Motor neuron (in vitro differentiated cells): ENCODE results near the gene PIGC. TPM values are rescaled to one million over a fixed set of nuclear protein-coding genes. Genes with fewer than 3 reads are reported as not detected.

Experiments
- ATAC-seq, 8 experiments: fragments of 200-7000 bp; cut with Tn5 transposase; replicated peaks in 6 of 8; 2 replicates each; pipeline ENCODE4 v1.8.0; 2021; ENCODE audit warnings: mild to moderate bottlenecking in 8 of 8, moderate library complexity in 8 of 8
- H3K27ac ChIP-seq, 2 donors: fragments of 250-450 bp; sonication (Bioruptor Pico); 2 replicates each; pipeline ENCODE4 v1.9.0; 2021; ENCODE audit warnings: antibody characterized with exemption in 2 of 2, mild to moderate bottlenecking in 2 of 2, moderate library complexity in 1 of 2
- H3K4me1 ChIP-seq, 2 donors: fragments of 250-450 bp; sonication (Bioruptor Pico); replicated peaks in 1 of 2; 2 replicates each; pipeline ENCODE4 v1.6.1; 2021; ENCODE audit warnings: antibody characterized with exemption in 2 of 2, mild to moderate bottlenecking in 2 of 2, moderate library complexity in 1 of 2
- H3K4me3 ChIP-seq, 5 donors: fragments of 250-450 bp; sonication (Bioruptor Pico); 2 replicates each; pipeline ENCODE4 v1.9.0; 2021; ENCODE audit warnings: antibody characterized with exemption in 5 of 5, mild to moderate bottlenecking in 5 of 5, moderate library complexity in 4 of 5
- WGBS, 10 experiments: fragments of 450-650 bp; shearing (Covaris generic); methylation state at CpG; one replicate each; pipeline ENCODE4 v1.0.0; 2022; 5-methylcytosine and 5-hydroxymethylcytosine counted together
- in situ Hi-C, 9 experiments: fragments of 400-800 bp; cut with MboI; loops; one replicate each; pipeline ENCODE4 v1.15.0; 2021; ENCODE audit warnings: low sequenced_read_pairs in 9 of 9, low pct_unique_long_range_greater_than_20kb in 2 of 9; ENCODE audit not compliant: unreplicated experiment in 9 of 9
- total RNA-seq, 8 experiments: library from RNA; unstranded; fragments of 300-600 nt; gene quantifications; 2 replicates each; pipeline versions ENCODE4 v1.2.3 to v1.2.4, GENCODE V29; 2022

The PIGC gene
- 10 to 100 TPM; 16.3 to 46.1 (median 35.9) TPM for total RNA-seq

- Histone ChIP-seq H3K27ac (peak within 1 kb of the TSS; percentile 37 to 59), H3K4me1 (peaks cover 3 to 7% of the 10 kb centered on the region in 2 donors), H3K4me3 (peak within 1 kb of the TSS; percentile 65 to 85 (median 75))
- WGBS, 10 experiments, result 0 to 100% (median 20%) methylated on average over 2 to 20 of the region's 43 CpGs; no CpG with 5 or more reads in 3 of the 10 experiments
- in situ Hi-C loops, result no loop called here
- peak; percentile 96 to 100 (median 100) for ATAC-seq
These were observed at the start of gene PIGC for GRCh38 chr1:172443666-172444453. Gene PIGC, minus strand, starts transcription at chr1:172444069. Its CDS starts 1,447 bp downstream, at chr1:172442622.

DNA sequence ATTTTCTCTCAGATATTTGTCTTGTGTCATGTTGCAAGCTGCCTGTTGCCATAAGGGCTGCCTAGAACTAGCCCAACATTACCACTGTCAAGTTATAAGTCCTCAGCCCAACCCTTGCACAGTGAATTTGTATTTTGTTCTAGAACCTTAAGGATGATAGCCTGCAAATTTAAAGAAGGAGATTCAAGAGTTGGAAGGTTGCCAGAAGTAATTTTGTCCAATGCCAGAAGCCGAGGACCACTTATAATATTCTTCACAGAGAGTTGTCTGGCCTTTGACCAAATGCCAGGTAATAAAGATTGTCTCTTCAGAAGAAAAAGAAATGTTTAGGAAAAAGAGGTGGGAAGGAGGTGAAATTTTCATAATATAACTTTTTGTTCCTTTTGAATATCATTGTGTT lies 48.6 kb upstream of the PIGC start:
- Histone ChIP-seq H3K4me1 (peaks cover 0 to 2% of the 10 kb centered on the region in 2 donors), H3K27ac (no peak overlapping the region), H3K4me3 (no peak overlapping the region)
- 0 to 100% (median 78%) methylated on average over 1 of the region's 1 CpG; no CpG with 5 or more reads in 3 of the 10 experiments for WGBS, 10 experiments
- in situ Hi-C loops, result no loop called here
- ATAC-seq, result no peak

DNA sequence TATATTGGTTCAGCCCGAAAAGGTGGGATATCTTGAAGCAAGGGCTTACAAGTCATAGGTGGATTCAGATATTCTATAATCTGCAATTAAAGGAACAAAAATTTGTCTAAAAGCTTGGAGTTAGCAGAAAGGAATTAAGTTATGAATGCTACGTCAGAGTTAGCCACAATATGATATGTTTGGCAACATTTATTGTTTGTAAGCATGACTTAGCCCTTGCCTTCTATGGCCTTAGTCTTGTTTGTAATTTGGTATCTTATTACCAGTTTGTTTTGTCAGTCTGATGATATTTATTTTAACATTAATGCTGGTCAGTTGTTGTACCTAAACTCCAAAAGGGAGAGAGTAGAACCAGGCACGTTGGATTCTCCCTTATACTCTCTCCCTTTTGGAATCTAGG lies 46.0 kb upstream of the PIGC start:
- H3K27ac ChIP-seq, result no peak overlapping the region
- in situ Hi-C loops, result no loop called here
- no peak for ATAC-seq

GRCh38 chr1:172488393-172488792 lies 44.5 kb upstream of the PIGC start:
- in situ Hi-C loops, result no loop called here
- no peak overlapping the region for H3K27ac ChIP-seq
- no peaks in the 10 kb centered on the region for H3K4me1 ChIP-seq
- whole genome bisulfite sequencing, 10 experiments, result 18 to 96% (median 82%) methylated on average over 2 to 3 of the region's 3 CpGs; no CpG with 5 or more reads in 2 of the 10 experiments
- no peak for ATAC-seq
- H3K4me3 ChIP-seq, result no peak overlapping the region

More for the DNA sequence above, 46.0 kb upstream of the PIGC start:
- Histone ChIP-seq H3K4me1 (no peaks in the 10 kb centered on the region), H3K4me3 (no peak overlapping the region)
- WGBS, 10 experiments, result 21 to 100% (median 86%) methylated on average over 2 to 3 of the region's 3 CpGs; no CpG with 5 or more reads in 3 of the 10 experiments

- no peak for ATAC-seq
- in situ Hi-C loops, result no loop called here
- Histone ChIP-seq H3K4me1 (no peaks in the 10 kb centered on the region), H3K4me3 (no peak overlapping the region), H3K27ac (no peak overlapping the region)
- WGBS, 10 experiments, result 0 to 100% (median 69%) methylated on average over 1 to 4 of the region's 4 CpGs; no CpG with 5 or more reads in 1 of the 10 experiments
These were observed 43.7 kb upstream of the PIGC start for GRCh38 chr1:172487550-172487949.

- in situ Hi-C loops, result no loop called here
- no peak overlapping the region for H3K4me3 ChIP-seq
- no peak overlapping the region for H3K27ac ChIP-seq
- ATAC-seq, result no peak
- no peaks in the 10 kb centered on the region for H3K4me1 ChIP-seq
- WGBS, 10 experiments, result 21 to 100% (median 77%) methylated on average over 1 to 3 of the region's 3 CpGs; no CpG with 5 or more reads in 1 of the 10 experiments
These were observed 43.1 kb upstream of the PIGC start for GRCh38 chr1:172486805-172487454.

DNA sequence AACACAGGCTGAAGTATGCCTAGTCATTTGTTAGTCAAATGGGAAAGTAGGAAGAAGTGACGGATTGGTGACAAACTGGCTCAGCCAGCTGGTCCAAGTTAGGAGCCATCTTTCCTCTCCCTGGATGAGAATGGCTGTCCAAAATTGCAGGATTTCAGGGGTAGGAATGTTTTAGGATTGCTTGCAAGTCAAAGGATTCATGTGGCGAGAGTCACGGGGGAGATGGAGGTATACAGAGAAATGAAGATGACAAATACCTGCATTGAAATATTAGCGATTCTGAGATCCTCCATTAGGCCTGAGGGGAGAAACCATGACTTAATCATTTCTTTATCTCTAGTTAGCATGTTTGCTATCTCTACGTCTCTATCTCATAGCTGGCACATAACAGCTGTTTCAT lies 41.8 kb upstream of the PIGC start:
- in situ Hi-C loops, result no loop called here
- ATAC-seq, result no peak
- H3K27ac ChIP-seq, result no peak overlapping the region
- 25 to 86% (median 71%) methylated on average over 2 to 5 of the region's 5 CpGs; no CpG with 5 or more reads in 1 of the 10 experiments for WGBS, 10 experiments
- H3K4me1 ChIP-seq, result no peaks in the 10 kb centered on the region
- H3K4me3 ChIP-seq, result no peak overlapping the region

DNA sequence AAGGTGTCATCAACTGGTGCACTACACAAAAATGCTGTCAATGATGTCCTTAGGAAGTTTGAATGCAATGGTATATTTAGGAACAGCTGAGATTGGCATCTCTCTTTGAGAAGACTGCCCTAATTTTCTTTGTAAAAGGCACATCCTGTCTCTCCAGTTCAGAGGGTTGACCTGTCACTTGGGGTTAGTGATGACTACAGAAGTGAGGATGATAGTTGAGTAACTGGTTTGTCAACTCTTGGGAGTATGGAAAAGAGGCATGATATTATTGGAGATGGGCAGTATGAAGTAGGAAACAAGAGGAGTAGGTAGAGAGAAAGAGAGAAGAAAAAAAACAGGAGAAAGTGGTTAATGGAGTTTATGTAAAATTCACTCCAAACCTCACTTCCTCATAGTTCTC lies 40.4 kb upstream of the PIGC start:
- no peak overlapping the region for H3K27ac ChIP-seq
- no peak overlapping the region for H3K4me3 ChIP-seq
- in situ Hi-C loops, result no loop called here
- ATAC-seq, result no peak
- no peaks in the 10 kb centered on the region for H3K4me1 ChIP-seq

DNA sequence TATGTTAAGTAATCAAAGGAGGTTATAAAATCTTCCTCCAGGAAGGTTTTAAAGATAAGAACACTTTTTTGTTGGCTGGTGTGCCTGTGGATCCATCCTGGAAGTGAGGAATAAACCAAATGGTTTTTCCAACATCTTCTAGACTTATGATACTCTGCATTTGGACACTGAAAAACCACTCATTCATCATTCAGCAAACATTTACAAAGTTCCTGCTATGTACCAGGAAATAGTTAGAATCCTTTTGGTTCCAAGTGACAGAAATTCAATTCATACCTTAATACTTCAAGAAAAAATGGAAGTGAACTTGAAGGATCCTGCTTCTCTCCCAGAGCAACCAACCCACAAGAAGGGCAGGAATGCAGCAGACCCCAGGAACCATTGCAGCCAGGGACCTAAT lies 39.6 kb upstream of the PIGC start:
- Histone ChIP-seq H3K27ac (no peak overlapping the region), H3K4me3 (no peak overlapping the region), H3K4me1 (no peaks in the 10 kb centered on the region)
- ATAC-seq, result no peak
- in situ Hi-C loops, result no loop called here

DNA sequence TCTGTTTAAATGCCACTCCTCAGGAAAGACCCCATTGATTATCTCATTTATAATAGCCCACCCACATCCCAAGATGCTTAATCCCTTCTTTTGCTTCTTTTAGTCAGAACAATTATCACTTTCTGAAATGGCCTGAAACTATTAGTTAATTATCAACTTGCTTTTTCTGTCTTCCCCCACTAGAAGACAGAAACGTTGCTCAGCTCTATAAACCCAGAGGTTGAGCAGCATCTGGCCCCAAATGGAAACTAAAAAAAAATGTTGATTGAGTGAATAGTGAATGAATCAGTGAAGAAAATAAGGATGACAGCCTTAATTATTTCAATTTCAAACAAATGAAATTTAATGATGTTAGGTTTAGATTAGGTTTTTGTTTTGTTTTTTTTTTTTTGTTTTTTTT lies 38.2 kb upstream of the PIGC start:
- no peak for ATAC-seq
- no peaks in the 10 kb centered on the region for H3K4me1 ChIP-seq
- in situ Hi-C loops, result no loop called here
- WGBS, 10 experiments, result 0% methylated on average over 1 of the region's 1 CpG; no CpG with 5 or more reads in 9 of the 10 experiments
- no peak overlapping the region for H3K27ac ChIP-seq
- no peak overlapping the region for H3K4me3 ChIP-seq

DNA sequence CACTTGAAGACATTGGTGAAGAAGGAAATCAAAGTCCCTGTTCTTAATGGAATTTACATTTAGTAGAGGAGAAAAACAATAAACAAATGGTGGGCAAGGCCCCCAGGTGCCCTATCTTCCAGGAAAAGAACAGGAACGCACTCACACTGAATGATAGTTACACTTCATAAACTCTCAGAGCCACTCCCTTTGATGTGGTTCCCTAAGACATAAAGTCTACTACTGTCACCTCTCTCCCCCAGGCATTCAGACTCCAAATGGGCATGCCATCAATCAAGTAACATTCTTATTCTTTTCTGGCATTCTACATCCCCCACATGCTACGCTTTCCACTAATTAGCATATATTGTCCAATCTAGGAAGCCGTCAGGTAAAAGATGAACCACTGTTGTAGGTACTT lies 36.6 kb upstream of the PIGC start:
- Histone ChIP-seq H3K4me1 (no peaks in the 10 kb centered on the region), H3K4me3 (no peak overlapping the region), H3K27ac (no peak overlapping the region)
- no peak for ATAC-seq
- 20 to 85% (median 75%) methylated on average over 1 to 3 of the region's 3 CpGs; no CpG with 5 or more reads in 2 of the 10 experiments for WGBS, 10 experiments
- in situ Hi-C loops, result no loop called here

GRCh38 chr1:172478485-172478884 lies 34.6 kb upstream of the PIGC start:
- ATAC-seq, result no peak
- no peak overlapping the region for H3K4me3 ChIP-seq
- in situ Hi-C loops, result no loop called here
- no peaks in the 10 kb centered on the region for H3K4me1 ChIP-seq
- H3K27ac ChIP-seq, result no peak overlapping the region

- 75 to 100% (median 100%) methylated on average over 1 of the region's 1 CpG; no CpG with 5 or more reads in 5 of the 10 experiments for WGBS, 10 experiments
- Histone ChIP-seq H3K27ac (no peak overlapping the region), H3K4me3 (no peak overlapping the region), H3K4me1 (no peaks in the 10 kb centered on the region)
- in situ Hi-C loops, result no loop called here
- ATAC-seq, result no peak
These were observed 33.9 kb upstream of the PIGC start for GRCh38 chr1:172477741-172478140.
